ENCODE results near the gene ZNF578. TPM values are rescaled to one million over a fixed set of nuclear protein-coding genes. Genes with fewer than 3 reads are reported as not detected.
"Not testable (repeated sequence)": the region's sequence is repeated elsewhere in the genome, so short reads cannot be mapped to it uniquely, and the experiment has no call there.

Gene ZNF578
- total RNA-seq, 4 donors from 2014 or later = 0.95 to 0.96 TPM; not detected in 2

- WGBS, 2 donors (ENCODE audit: low coverage in 1 of 2) = 83 to 91% methylated on average over 3 to 5 of the region's 5 CpGs
- intact Hi-C loops (cut with DNase I; ENCODE audit: low total_unique reads) = no loop called here
- no peaks in the 10 kb centered on the region for H3K36me3 ChIP-seq
These were observed 53.9 kb downstream of the ZNF578 start for GRCh38 chr19:52507266-52507665.

GRCh38 chr19:52516191-52516590 is 62.8 kb downstream of the ZNF578 start:
- no peak overlapping the region for H3K4me3 ChIP-seq
- in situ Hi-C loops (cut with MboI; ENCODE audit: low pct_ligation_motif_present in 1 of 4, low pct_unique_long_range_greater_than_20kb in 1 of 4, low sequenced_read_pairs in 3 of 4) (no loop called here), intact Hi-C loops (cut with DNase I; ENCODE audit: low total_unique reads) (no loop called here)
- no peaks in the 10 kb centered on the region for H3K4me1 ChIP-seq
- no peak overlapping the region for H3K27ac ChIP-seq
- H3K36me3 ChIP-seq = no peaks in the 10 kb centered on the region
- WGBS, 2 donors (ENCODE audit: low coverage in 1 of 2) = 77% methylated on average over 5 of the region's 5 CpGs; no CpG with 5 or more reads in 1 of the 2 donors
- TF ChIP-seq POLR2AphosphoS5 (IDR thresholded peaks at IDR 0.05) (no peak), POLR2A (IDR thresholded peaks at IDR 0.05) (no peak), EP300 (IDR thresholded peaks at IDR 0.05; ENCODE audit: low read depth) (no peak)
- TF ChIP-seq, protein P1, sequence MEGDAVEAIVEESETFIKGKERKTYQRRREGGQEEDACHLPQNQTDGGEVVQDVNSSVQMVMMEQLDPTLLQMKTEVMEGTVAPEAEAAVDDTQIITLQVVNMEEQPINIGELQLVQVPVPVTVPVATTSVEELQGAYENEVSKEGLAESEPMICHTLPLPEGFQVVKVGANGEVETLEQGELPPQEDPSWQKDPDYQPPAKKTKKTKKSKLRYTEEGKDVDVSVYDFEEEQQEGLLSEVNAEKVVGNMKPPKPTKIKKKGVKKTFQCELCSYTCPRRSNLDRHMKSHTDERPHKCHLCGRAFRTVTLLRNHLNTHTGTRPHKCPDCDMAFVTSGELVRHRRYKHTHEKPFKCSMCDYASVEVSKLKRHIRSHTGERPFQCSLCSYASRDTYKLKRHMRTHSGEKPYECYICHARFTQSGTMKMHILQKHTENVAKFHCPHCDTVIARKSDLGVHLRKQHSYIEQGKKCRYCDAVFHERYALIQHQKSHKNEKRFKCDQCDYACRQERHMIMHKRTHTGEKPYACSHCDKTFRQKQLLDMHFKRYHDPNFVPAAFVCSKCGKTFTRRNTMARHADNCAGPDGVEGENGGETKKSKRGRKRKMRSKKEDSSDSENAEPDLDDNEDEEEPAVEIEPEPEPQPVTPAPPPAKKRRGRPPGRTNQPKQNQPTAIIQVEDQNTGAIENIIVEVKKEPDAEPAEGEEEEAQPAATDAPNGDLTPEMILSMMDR (IDR thresholded peaks at IDR 0.05) = no peak
- H3K9me3 ChIP-seq = peaks cover 5 to 13% of the 10 kb centered on the region in 2 donors
- H3K27me3 ChIP-seq = no peaks in the 10 kb centered on the region
- no peak for DNase-seq

More at GRCh38 chr19:52507266-52507665, 53.9 kb downstream of the ZNF578 start:
- no peak overlapping the region for H3K4me3 ChIP-seq
- H3K4me1 ChIP-seq = no peaks in the 10 kb centered on the region
- in situ Hi-C loops (cut with MboI; ENCODE audit: low pct_ligation_motif_present in 1 of 4, low pct_unique_long_range_greater_than_20kb in 1 of 4, low sequenced_read_pairs in 3 of 4) = no loop called here
- H3K27ac ChIP-seq = no peak overlapping the region
- H3K9me3 ChIP-seq = peaks cover 14 to 32% of the 10 kb centered on the region in 2 donors
- no peaks in the 10 kb centered on the region for H3K27me3 ChIP-seq
- TF ChIP-seq, protein P1 (IDR thresholded peaks at IDR 0.05) = no peak
- no peak for TF ChIP-seq POLR2A (IDR thresholded peaks at IDR 0.05)
- no peak for TF ChIP-seq POLR2AphosphoS5 (IDR thresholded peaks at IDR 0.05)
- no peak for TF ChIP-seq EP300 (IDR thresholded peaks at IDR 0.05; ENCODE audit: low read depth)
- no peak for DNase-seq

DNA sequence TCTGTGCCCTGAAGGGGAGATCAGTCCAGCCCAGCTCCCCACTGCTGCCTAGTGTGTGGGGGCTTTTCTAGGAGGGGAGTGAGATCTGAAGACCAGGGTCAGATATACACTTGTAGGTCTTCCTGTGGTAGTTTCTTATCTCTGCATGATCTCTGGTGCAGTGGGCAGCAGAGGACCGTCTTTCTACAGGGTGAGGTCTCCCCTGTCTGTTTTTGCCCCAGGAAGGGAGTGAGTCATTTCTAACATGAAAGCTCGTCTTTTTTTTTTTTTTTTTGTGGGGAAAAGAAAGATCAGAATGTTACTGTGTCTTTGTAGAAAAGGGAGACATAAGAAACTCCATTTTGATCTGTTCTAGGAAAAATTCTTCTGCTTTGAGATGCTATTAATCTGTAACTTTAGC is 65.3 kb downstream of the ZNF578 start:
- Histone ChIP-seq H3K9me3 (peaks cover 0 to 9% of the 10 kb centered on the region in 2 donors), H3K27ac (no peak overlapping the region), H3K4me1 (no peaks in the 10 kb centered on the region), H3K27me3 (no peaks in the 10 kb centered on the region), H3K4me3 (no peak overlapping the region), H3K36me3 (no peaks in the 10 kb centered on the region)
- TF ChIP-seq POLR2AphosphoS5 (IDR thresholded peaks at IDR 0.05) = no peak
- intact Hi-C loops (cut with DNase I; ENCODE audit: low total_unique reads) (no loop called here), in situ Hi-C loops (cut with MboI; ENCODE audit: low pct_ligation_motif_present in 1 of 4, low pct_unique_long_range_greater_than_20kb in 1 of 4, low sequenced_read_pairs in 3 of 4) (no loop called here)
- 14 to 18% methylated on average over 1 to 2 of the region's 2 CpGs for WGBS, 2 donors (ENCODE audit: low coverage in 1 of 2)
- no peak for DNase-seq

GRCh38 chr19:52519175-52519574 is 65.8 kb downstream of the ZNF578 start:
- H3K9me3 ChIP-seq = peaks cover 0 to 11% of the 10 kb centered on the region in 2 donors
- H3K4me3 ChIP-seq; H3K27me3 ChIP-seq; in situ Hi-C loops (cut with MboI; ENCODE audit: low pct_ligation_motif_present in 1 of 4, low pct_unique_long_range_greater_than_20kb in 1 of 4, low sequenced_read_pairs in 3 of 4); intact Hi-C loops (cut with DNase I; ENCODE audit: low total_unique reads); H3K4me1 ChIP-seq; DNase-seq; H3K36me3 ChIP-seq; H3K27ac ChIP-seq: not testable (repeated sequence)
- WGBS, 2 donors (ENCODE audit: low coverage in 1 of 2) = 50% methylated on average over 5 of the region's 7 CpGs; no CpG with 5 or more reads in 1 of the 2 donors

DNA sequence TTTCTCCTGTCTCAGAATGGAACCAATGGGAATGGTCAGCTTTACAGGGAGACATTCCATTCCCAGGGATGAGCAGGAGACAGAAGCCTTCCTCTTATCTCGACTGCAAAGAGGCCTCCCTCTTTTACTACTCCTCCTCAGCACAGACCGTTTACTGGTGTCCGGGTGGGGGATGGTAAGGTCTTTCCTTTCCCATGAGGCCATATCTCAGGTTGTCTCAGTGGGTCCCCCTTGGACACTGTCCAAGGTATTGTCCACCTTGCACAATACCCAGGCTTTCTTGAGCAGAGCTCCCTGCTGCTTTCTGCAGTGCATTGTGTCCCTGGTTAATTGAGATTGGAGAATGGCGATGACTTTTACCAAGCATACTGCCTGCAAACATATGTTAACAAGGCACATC is 66.7 kb downstream of the ZNF578 start:
- in situ Hi-C loops (cut with MboI; ENCODE audit: low pct_ligation_motif_present in 1 of 4, low pct_unique_long_range_greater_than_20kb in 1 of 4, low sequenced_read_pairs in 3 of 4) (no loop called here), intact Hi-C loops (cut with DNase I; ENCODE audit: low total_unique reads) (loop anchor here (5.0 kb wide), 1 partner anchor 847 kb away; the partner anchor contains the start of gene ZNF525)
- no peak for DNase-seq
- no peaks in the 10 kb centered on the region for H3K36me3 ChIP-seq
- H3K27ac ChIP-seq = no peak overlapping the region
- TF ChIP-seq POLR2AphosphoS5 (IDR thresholded peaks at IDR 0.05) (no peak), EP300 (IDR thresholded peaks at IDR 0.05; ENCODE audit: low read depth) (no peak), POLR2A (IDR thresholded peaks at IDR 0.05) (no peak)
- TF ChIP-seq, protein P1 (IDR thresholded peaks at IDR 0.05) = no peak
- peaks cover 0 to 13% of the 10 kb centered on the region in 2 donors for H3K9me3 ChIP-seq
- H3K4me3 ChIP-seq = no peak overlapping the region
- H3K4me1 ChIP-seq = no peaks in the 10 kb centered on the region
- no peaks in the 10 kb centered on the region for H3K27me3 ChIP-seq
- WGBS, 2 donors (ENCODE audit: low coverage in 1 of 2) = 48% methylated on average over 4 of the region's 4 CpGs; no CpG with 5 or more reads in 1 of the 2 donors

Measured in transverse colon (tissue), 4 donors.